H9 (cell line): ENCODE results near the gene ZNF784. TPM values are rescaled to one million over a fixed set of nuclear protein-coding genes. Genes with fewer than 3 reads are reported as not detected.

Experiments used
- DNase-seq: peaks from one replicate; pipeline ENCODE4 v3.0.0-alpha.2; 2017
- H2AFZ ChIP-seq: one replicate; pipeline ENCODE4 v1.6.1; 2013; ENCODE audit warnings: mild to moderate bottlenecking, low read length, control low read depth, moderate library complexity
- H2AK5ac ChIP-seq: 2 replicates; pipeline ENCODE4 v1.6.1; 2013; ENCODE audit warnings: low read length, control low read depth, mixed read lengths; ENCODE audit not compliant: insufficient read length
- H2BK120ac ChIP-seq: one replicate; pipeline ENCODE4 v1.6.1; 2013; ENCODE audit warnings: low read depth, mild to moderate bottlenecking, low read length, control low read depth, inconsistent platforms; ENCODE audit not compliant: poor library complexity, severe bottlenecking
- H2BK12ac ChIP-seq: 2 replicates; pipeline ENCODE4 v1.6.1; 2013; ENCODE audit warnings: low read length, control low read depth, mixed read lengths, low read depth; ENCODE audit not compliant: insufficient read length
- H2BK15ac ChIP-seq: 2 replicates; pipeline ENCODE4 v1.6.1; 2013; ENCODE audit warnings: low read depth, low read length, control low read depth
- H2BK20ac ChIP-seq: one replicate; pipeline ENCODE4 v1.6.1; 2013; ENCODE audit warnings: low read depth, mild to moderate bottlenecking, low read length, control low read depth, inconsistent platforms; ENCODE audit not compliant: poor library complexity, severe bottlenecking
- H2BK5ac ChIP-seq: 2 replicates; pipeline ENCODE4 v1.6.1; 2013; ENCODE audit warnings: low read length, control low read depth, mixed read lengths; ENCODE audit not compliant: insufficient read length
- H3K14ac ChIP-seq: 2 replicates; pipeline ENCODE4 v1.6.1; 2013; ENCODE audit warnings: low read length, control low read depth; ENCODE audit not compliant: insufficient read depth
- H3K18ac ChIP-seq: 2 replicates; pipeline ENCODE4 v1.6.1; 2013; ENCODE audit warnings: low read depth, mild to moderate bottlenecking, mixed read lengths, low read length, control low read depth; ENCODE audit not compliant: insufficient read length
- H3K23ac ChIP-seq: 2 replicates; pipeline ENCODE4 v1.6.1; 2013; ENCODE audit warnings: low read length, control low read depth, mixed read lengths, low read depth; ENCODE audit not compliant: insufficient read length
- H3K23me2 ChIP-seq: 2 replicates; pipeline ENCODE4 v1.6.1; 2013; ENCODE audit warnings: low read depth, mild to moderate bottlenecking, mixed read lengths, low read length, control low read depth; ENCODE audit not compliant: insufficient read length, poor library complexity, severe bottlenecking
- H3K27ac ChIP-seq: 2 replicates; pipeline ENCODE4 v1.5.1; 2013; ENCODE audit warnings: low read length, control low read depth, mixed read lengths, low read depth; ENCODE audit not compliant: insufficient read length
- H3K27me3 ChIP-seq: 2 replicates; pipeline ENCODE4 v1.6.1; 2013; ENCODE audit warnings: low read length, control low read depth, inconsistent platforms; ENCODE audit not compliant: insufficient read depth
- H3K4ac ChIP-seq: 2 replicates; pipeline ENCODE4 v1.6.1; 2013; ENCODE audit warnings: low read depth, mild to moderate bottlenecking, control low read depth, inconsistent platforms, low read length, moderate library complexity
- H3K4me1 ChIP-seq: 2 replicates; pipeline ENCODE4 v1.6.1; 2013; ENCODE audit warnings: low read length, control low read depth, inconsistent platforms; ENCODE audit not compliant: insufficient read depth
- H3K4me2 ChIP-seq: 2 replicates; pipeline ENCODE4 v1.6.1; 2013; ENCODE audit warnings: low read length, control low read depth, mixed read lengths; ENCODE audit not compliant: insufficient read length, insufficient read depth
- H3K56ac ChIP-seq: 2 replicates; pipeline ENCODE4 v1.6.1; 2013; ENCODE audit warnings: low read depth, mild to moderate bottlenecking, mixed read lengths, low read length, control low read depth; ENCODE audit not compliant: insufficient read length
- H3K79me1 ChIP-seq: 2 replicates; pipeline ENCODE4 v1.6.1; 2013; ENCODE audit warnings: low read depth, mild to moderate bottlenecking, moderate library complexity, low read length, control low read depth, inconsistent platforms; ENCODE audit not compliant: insufficient read depth, poor library complexity, severe bottlenecking
- H3K79me2 ChIP-seq: 2 replicates; pipeline ENCODE4 v1.6.1; 2013; ENCODE audit warnings: low read length, control low read depth, inconsistent platforms; ENCODE audit not compliant: insufficient read depth
- H3K9ac ChIP-seq: 2 replicates; pipeline ENCODE4 v1.6.1; 2013; ENCODE audit warnings: low read length, control low read depth, mixed read lengths; ENCODE audit not compliant: insufficient read length; ENCODE audit errors: extremely low read depth
- H3K9me3 ChIP-seq: one replicate; pipeline ENCODE4 v1.6.1; 2013; ENCODE audit warnings: low read depth, low read length, inconsistent platforms; ENCODE audit not compliant: control insufficient read depth
- H3T11ph ChIP-seq: one replicate; pipeline ENCODE4 v1.6.1; 2013; ENCODE audit warnings: mild to moderate bottlenecking, low read length, control low read depth, inconsistent platforms
- H4K20me1 ChIP-seq: one replicate; pipeline ENCODE4 v1.6.1; 2013; ENCODE audit not compliant: control insufficient read depth, insufficient read length, insufficient read depth
- H4K5ac ChIP-seq: 2 replicates; pipeline ENCODE4 v1.6.1; 2013; ENCODE audit warnings: low read depth, mild to moderate bottlenecking, mixed read lengths, low read length, control low read depth; ENCODE audit not compliant: insufficient read length
- H4K8ac ChIP-seq: replicated peaks from 2 replicates; pipeline ENCODE4 v1.6.1; 2013; ENCODE audit warnings: low read length, control low read depth, mixed read lengths, low read depth; ENCODE audit not compliant: insufficient read length
- H4K91ac ChIP-seq: 2 replicates; pipeline ENCODE4 v1.6.1; 2013; ENCODE audit warnings: low read depth, mild to moderate bottlenecking, moderate library complexity, mixed read lengths, low read length, control low read depth; ENCODE audit not compliant: insufficient read length
- H3K27ac Mint-ChIP-seq, 3 experiments: 2 replicates in 2 of 3; 3 replicates in 1 of 3; pipeline ENCODE4 v1.8.0; 2020 to 2021; ENCODE audit warnings: mixed read lengths in 3 of 3, mild to moderate bottlenecking in 1 of 3, moderate library complexity in 1 of 3
- H3K27me3 Mint-ChIP-seq: 2 replicates; pipeline ENCODE4 v1.8.0; 2021; ENCODE audit warnings: low read depth, mild to moderate bottlenecking, moderate library complexity, mixed read lengths
- H3K36me3 Mint-ChIP-seq, 3 experiments: 2 replicates in 2 of 3; 3 replicates in 1 of 3; pipeline ENCODE4 v1.8.0; 2020 to 2021; ENCODE audit warnings: low read depth in 3 of 3, mixed read lengths in 3 of 3; ENCODE audit not compliant: insufficient read depth in 1 of 3
- H3K4me1 Mint-ChIP-seq, 2 experiments: 2 replicates each; pipeline ENCODE4 v1.8.0; 2020; ENCODE audit warnings: mixed read lengths in 2 of 2
- H3K4me3 Mint-ChIP-seq, 2 experiments: 2 replicates in 1 of 2; 3 replicates in 1 of 2; pipeline ENCODE4 v1.8.0; 2020 to 2021; ENCODE audit warnings: mild to moderate bottlenecking in 2 of 2, mixed read lengths in 2 of 2, moderate library complexity in 1 of 2
- H3K9me3 Mint-ChIP-seq, 2 experiments: 2 replicates in 1 of 2; 3 replicates in 1 of 2; pipeline ENCODE4 v1.8.0; 2020; ENCODE audit warnings: mild to moderate bottlenecking in 2 of 2, mixed read lengths in 2 of 2, moderate library complexity in 1 of 2
- CTCF ChIP-seq: fragments of 200-600 bp; sonication (generic); conservative IDR thresholded peaks from 3 replicates; pipeline ENCODE4 v1.8.0; 2021; ENCODE audit warnings: antibody characterized with exemption, mild to moderate bottlenecking
- WGBS: extraction: QIAGEN DNeasy Blood & Tissue Kit; methylation state at CpG from one replicate; pipeline ENCODE4 v1.1.7; 2013; ENCODE audit warnings: missing lambda C conversion rate, low lambda C conversion rate, mixed read lengths; ENCODE audit not compliant: insufficient read length; ENCODE audit errors: extremely low coverage; 5-methylcytosine and 5-hydroxymethylcytosine counted together
- total RNA-seq: library from RNA; stranded (reverse); gene quantifications from 2 replicates; pipeline ENCODE4 v1.2.1, GENCODE V29; 2021

The ZNF784 gene
- total RNA-seq, 1 experiment from 2014 or later = 10.7 TPM

DNA sequence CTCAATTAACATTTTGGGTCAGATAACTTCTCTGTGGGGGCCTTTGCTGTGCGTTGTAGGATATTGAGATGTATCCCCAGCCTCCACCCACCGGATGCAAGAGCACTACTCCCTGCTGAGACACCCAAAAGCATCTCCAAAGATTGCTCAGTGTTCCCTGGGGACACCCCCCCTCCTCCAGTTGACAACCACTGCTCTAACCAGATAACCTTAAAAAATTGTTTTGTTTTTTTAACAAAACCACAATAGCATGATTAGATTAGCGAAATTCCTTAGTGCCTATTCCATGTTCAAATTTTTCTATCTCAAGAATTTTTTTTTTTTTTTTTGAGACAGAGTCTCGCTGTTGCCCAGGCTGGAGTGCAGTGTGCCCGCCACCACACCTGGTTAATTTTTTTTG lies 48.1 kb upstream of the ZNF784 start:
- no peak for DNase-seq
- H3K27ac Mint-ChIP-seq = peak overlapping the region; percentile 28 to 87 (median 85); a peak in 6 of 7 replicates
- Histone ChIP-seq H2BK15ac (no peak overlapping the region), H3K9me3 (no peaks in the 10 kb centered on the region), H4K5ac (no peak overlapping the region), H3K27me3 (no peaks in the 10 kb centered on the region), H3K9ac (no peak overlapping the region), H3K18ac (no peak overlapping the region), H2BK12ac (no peak overlapping the region), H3K23me2 (peaks cover 6% of the 10 kb centered on the region), H3K79me2 (peaks cover 16% of the 10 kb centered on the region; the same call in 1 of the 2 replicates), H2BK20ac (no peak overlapping the region), H3K14ac (no peak overlapping the region), H2AFZ (no peak overlapping the region), H2BK5ac (no peak overlapping the region), H3K56ac (no peak overlapping the region), H4K91ac (no peak overlapping the region), H3K23ac (no peak overlapping the region), H3T11ph (no peak overlapping the region), H2BK120ac (no peak overlapping the region), H3K79me1 (peaks cover 12% of the 10 kb centered on the region), H3K4me2 (no peak overlapping the region), H3K4me1 (no peaks in the 10 kb centered on the region), H4K8ac (no peak overlapping the region), H2AK5ac (no peak overlapping the region), H3K4ac (no peak overlapping the region), H4K20me1 (no peaks in the 10 kb centered on the region), H3K27ac (no peak overlapping the region)
- peak overlapping the region; percentile 26 to 59; a peak in 3 of 5 replicates for H3K4me3 Mint-ChIP-seq
- no CpG with 5 or more reads among the region's 5 CpGs for WGBS
- H3K36me3 Mint-ChIP-seq = peaks cover 40 to 61% (median 53%) of the 10 kb centered on the region in 3 experiments
- peaks cover 39 to 48% of the 10 kb centered on the region in 2 experiments for H3K4me1 Mint-ChIP-seq
- no peaks in the 10 kb centered on the region for H3K27me3 Mint-ChIP-seq
- TF ChIP-seq CTCF = no peak
- H3K9me3 Mint-ChIP-seq = no peaks in the 10 kb centered on the region; a peak in 1 of 5 replicates
